K562 (cell line): ENCODE results near the gene UBXN11. TPM values are rescaled to one million over a fixed set of nuclear protein-coding genes. Genes with fewer than 3 reads are reported as not detected.

Experiments
- BRF2 ChIP-seq: IDR thresholded peaks from 3 replicates; pipeline ENCODE4 v1.6.1; 2011; ENCODE audit warnings: borderline replicate concordance, mild to moderate bottlenecking; ENCODE audit not compliant: insufficient read length, insufficient read depth
- CHD2 ChIP-seq: IDR thresholded peaks from 2 replicates; pipeline ENCODE4 v1.6.1; 2011; ENCODE audit warnings: low read depth, low read length
- CHD4 ChIP-seq: fragments of 200-600 bp; sonication (generic); IDR thresholded peaks from 3 replicates; pipeline ENCODE4 v1.6.1; 2012; ENCODE audit warnings: low read depth, mild to moderate bottlenecking, mixed read lengths, low read length, inconsistent platforms; ENCODE audit not compliant: insufficient read depth, insufficient replicate concordance, poor library complexity, severe bottlenecking
- DEAF1 ChIP-seq: fragments of 450-650 bp; formaldehyde crosslinking; IDR thresholded peaks from 2 replicates; pipeline ENCODE4 v1.4.0; 2020; ENCODE audit warnings: mild to moderate bottlenecking, moderate library complexity
- FOS ChIP-seq: IDR thresholded peaks from 3 replicates; pipeline ENCODE4 v1.6.1; 2011; ENCODE audit not compliant: insufficient read length; ENCODE audit errors: extremely low read depth
- GABPB2 ChIP-seq: fragments of 250-450 bp; sonication (Bioruptor Pico); conservative IDR thresholded peaks from 2 replicates; pipeline ENCODE4 v1.5.1; 2021; ENCODE audit warnings: mild to moderate bottlenecking
- GTF2E2 ChIP-seq: fragments of 200-800 bp; sonication (Bioruptor generic); IDR thresholded peaks from 2 replicates; pipeline ENCODE4 v1.6.1; 2016; ENCODE audit warnings: missing genetic modification characterization, missing compliant biosample characterization
- HDAC1 ChIP-seq, 2 experiments: fragments of 450-650 bp; IDR thresholded peaks; 2 replicates each; pipeline ENCODE4 v1.6.1; 2016 to 2017; ENCODE audit warnings: inconsistent platforms in 1 of 2, mild to moderate bottlenecking in 1 of 2, moderate library complexity in 1 of 2
- HNRNPH1 ChIP-seq: fragments of 200-400 bp; formaldehyde crosslinking; optimal IDR thresholded peaks from 2 replicates; pipeline ENCODE3; 2017; ENCODE audit warnings: low read depth, mild to moderate bottlenecking, low read length, moderate library complexity
- NR1H2 ChIP-seq: sonication (generic); formaldehyde crosslinking; IDR thresholded peaks from 2 replicates; pipeline ENCODE4 v1.4.0; 2020; ENCODE audit warnings: mild to moderate bottlenecking, missing genetic modification reagents
- PHB2 ChIP-seq: fragments of 450-650 bp; IDR thresholded peaks from 2 replicates; pipeline ENCODE4 v1.6.1; 2017; ENCODE audit warnings: low read depth
- SMARCA4 ChIP-seq: fragments of 450-650 bp; IDR thresholded peaks from 2 replicates; pipeline ENCODE4 v1.6.1; 2016
- UBTF ChIP-seq, 2 experiments: IDR thresholded peaks; 2 replicates each; pipeline ENCODE4 v1.6.1; 2012; ENCODE audit warnings: improper control_type of control experiment in 2 of 2, low read depth in 2 of 2, low read length in 2 of 2, borderline replicate concordance in 1 of 2
- ZNF277 ChIP-seq: fragments of 250-450 bp; sonication (Bioruptor Pico); IDR thresholded peaks from 2 replicates; pipeline ENCODE4 v1.8.0; 2022; ENCODE audit warnings: inconsistent platforms, mild to moderate bottlenecking, moderate library complexity, borderline replicate concordance
- ZNF395 ChIP-seq: fragments of 200-800 bp; sonication (Bioruptor generic); IDR thresholded peaks from 2 replicates; pipeline ENCODE4 v1.6.1; 2017; ENCODE audit warnings: missing genetic modification characterization, missing compliant biosample characterization
- ZNF57 ChIP-seq: fragments of 450-650 bp; formaldehyde crosslinking; IDR thresholded peaks from 2 replicates; pipeline ENCODE4 v1.4.0; 2020; ENCODE audit warnings: mild to moderate bottlenecking, moderate library complexity
- ZNF77 ChIP-seq: fragments of 250-450 bp; sonication (Bioruptor Pico); IDR thresholded peaks from 2 replicates; pipeline ENCODE4 v1.5.0; 2020
- polyA plus RNA-seq, 8 experiments: library from polyadenylated mRNA; depleted of rRNA in 4 of 8; stranded (reverse) in 5 of 8; unstranded in 3 of 8; fragments of >200 nt; fragmentation: Nextera tagmentation in 2 of 8; fragmentation: Illumina TruSeq in 1 of 8; extraction: Ambion mirVana in 2 of 8; extraction: Trizol in 1 of 8; gene quantifications; 2 replicates each; pipeline versions ENCODE4 v1.2.1 to v1.2.3, GENCODE V29; 2011 to 2014; ENCODE audit warnings: inconsistent platforms in 1 of 8, missing spikeins in 1 of 8
- total RNA-seq, 7 experiments: library from RNA; depleted of rRNA in 6 of 7; stranded (reverse); fragments of >200 nt in 6 of 7; fragmentation: Illumina TruSeq in 2 of 7; extraction: Trizol in 2 of 7; gene quantifications; 2 replicates each; pipeline versions ENCODE4 v1.2.1 to v1.2.3, GENCODE V29; 2011 to 2021; ENCODE audit warnings: low replicate concordance in 1 of 7

The UBXN11 gene
- total and polyA plus RNA-seq, 9 of the 15 experiments (the other 6 are each of a cell fraction or from before 2014, with no cell fraction given): 0.48 to 34.3 (median 11.3) TPM

GRCh38 chr1:26321315-26322041 is 15.0 kb upstream of the UBXN11 start (continued):
- TF ChIP-seq ZNF277 (CRISPR knock-in tag) (no peak), PHB2 (no peak), SMARCA4 (no peak), DEAF1 (peak; percentile 98), UBTF (IDR thresholded peaks at IDR 0.05; ENCODE audit: borderline replicate concordance in 1 of 2, low read depth in 2 of 2, low read length in 2 of 2) (peak in 1 of 2 experiments; percentile 68; a peak in 1 of 4 replicates), FOS (no peak), GTF2E2 (tag) (no peak), NR1H2 (CRISPR knock-in tag) (no peak), HNRNPH1 (no peak), HDAC1 (IDR thresholded peaks at IDR 0.05) (peak in 1 of 2 experiments; percentile 36; a peak in 1 of 4 replicates), CHD2 (peak; percentile 81), BRF2 (no peak), GABPB2 (CRISPR knock-in tag) (no peak), ZNF77 (CRISPR knock-in tag) (no peak), CHD4 (no peak), ZNF57 (0 out of 2 replicates have a peak, but pooled peaks have one; percentile 42), ZNF395 (CRISPR knock-in tag) (peak; percentile 28; the same call in 1 of the 2 replicates)
